ENCODE results near the gene LRCOL1.

Gene LRCOL1

GRCh38 chr12:132588319-132588718 lies 22.1 kb downstream of the LRCOL1 start:
- in situ Hi-C loops (cut with HindIII; ENCODE audit: low sequenced_read_pairs): no loop called here
- TF ChIP-seq CTCF (IDR thresholded peaks at IDR 0.05; ENCODE audit: low read depth, low read length, missing control alignments): no peak
- no peak overlapping the region for H3K4me3 ChIP-seq (ENCODE audit: low read depth, low read length)
- no peak for DNase-seq (ENCODE audit: low read depth)

- H3K4me3 ChIP-seq (ENCODE audit: low read depth, low read length): no peak overlapping the region
- DNase-seq (ENCODE audit: low read depth): no peak
- no peak for TF ChIP-seq CTCF (IDR thresholded peaks at IDR 0.05; ENCODE audit: low read depth, low read length, missing control alignments)
- in situ Hi-C loops (cut with HindIII; ENCODE audit: low sequenced_read_pairs): no loop called here
Observed at GRCh38 chr12:132587781-132588180, 22.6 kb downstream of the LRCOL1 start.

GRCh38 chr12:132586929-132587328 lies 23.5 kb downstream of the LRCOL1 start:
- no peak overlapping the region for H3K4me3 ChIP-seq (ENCODE audit: low read depth, low read length)
- in situ Hi-C loops (cut with HindIII; ENCODE audit: low sequenced_read_pairs): no loop called here
- DNase-seq (ENCODE audit: low read depth): no peak
- no peak for TF ChIP-seq CTCF (IDR thresholded peaks at IDR 0.05; ENCODE audit: low read depth, low read length, missing control alignments)

- TF ChIP-seq CTCF (IDR thresholded peaks at IDR 0.05; ENCODE audit: low read depth, low read length, missing control alignments): no peak
- no peak overlapping the region for H3K4me3 ChIP-seq (ENCODE audit: low read depth, low read length)
- DNase-seq (ENCODE audit: low read depth): no peak
- in situ Hi-C loops (cut with HindIII; ENCODE audit: low sequenced_read_pairs): no loop called here
Observed at GRCh38 chr12:132585177-132585576, 25.2 kb downstream of the LRCOL1 start.

GRCh38 chr12:132584429-132584828 lies 26.0 kb downstream of the LRCOL1 start:
- DNase-seq (ENCODE audit: low read depth): no peak
- no peak overlapping the region for H3K4me3 ChIP-seq (ENCODE audit: low read depth, low read length)
- in situ Hi-C loops (cut with HindIII; ENCODE audit: low sequenced_read_pairs): no loop called here
- no peak for TF ChIP-seq CTCF (IDR thresholded peaks at IDR 0.05; ENCODE audit: low read depth, low read length, missing control alignments)

- no peak for DNase-seq (ENCODE audit: low read depth)
- no peak for TF ChIP-seq CTCF (IDR thresholded peaks at IDR 0.05; ENCODE audit: low read depth, low read length, missing control alignments)
- in situ Hi-C loops (cut with HindIII; ENCODE audit: low sequenced_read_pairs): no loop called here
- no peak overlapping the region for H3K4me3 ChIP-seq (ENCODE audit: low read depth, low read length)
Observed at GRCh38 chr12:132583736-132584135, 26.6 kb downstream of the LRCOL1 start.

GRCh38 chr12:132583411-132583710 lies 27.0 kb downstream of the LRCOL1 start:
- in situ Hi-C loops (cut with HindIII; ENCODE audit: low sequenced_read_pairs): no loop called here
- DNase-seq (ENCODE audit: low read depth): no peak
- no peak overlapping the region for H3K4me3 ChIP-seq (ENCODE audit: low read depth, low read length)
- TF ChIP-seq CTCF (IDR thresholded peaks at IDR 0.05; ENCODE audit: low read depth, low read length, missing control alignments): no peak
